Uterus (tissue), 2 donors: ENCODE data around the gene ZPLD1.

Experiments used
- CTCF ChIP-seq, 4 experiments: fragments of 200-600 bp in 2 of 4; fragments of 450-650 bp in 2 of 4; sonication (generic) in 2 of 4; IDR thresholded peaks; one replicate each; pipeline ENCODE4 v1.5.1; 2016 to 2019; ENCODE audit warnings: antibody characterized with exemption in 4 of 4, mild to moderate bottlenecking in 2 of 4, moderate library complexity in 1 of 4
- POLR2A ChIP-seq, 2 donors: fragments of 450-650 bp; IDR thresholded peaks; one replicate each; pipeline ENCODE4 v1.6.1; 2016; ENCODE audit warnings: antibody characterized with exemption in 2 of 2, mild to moderate bottlenecking in 1 of 2, moderate library complexity in 1 of 2

DNA sequence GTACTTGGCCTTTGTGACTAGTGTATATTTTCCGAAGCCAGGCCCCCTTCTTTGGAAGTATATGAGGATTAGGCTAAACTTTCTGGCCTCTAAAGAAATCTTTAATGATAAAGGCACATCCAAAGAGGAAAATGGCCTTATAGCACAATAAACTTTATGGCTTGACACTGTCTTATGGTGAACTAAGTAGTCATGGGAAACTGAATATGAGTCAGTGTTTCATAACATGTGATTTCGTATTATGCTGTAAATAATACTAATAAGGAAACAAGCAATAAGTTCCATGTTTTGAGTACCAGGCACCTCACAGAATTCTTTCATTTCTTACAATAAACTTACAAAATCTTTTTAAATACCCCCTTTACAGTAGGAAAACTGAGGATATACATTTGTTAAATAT, 8.2 kb downstream of the ZPLD1 start:
- TF ChIP-seq CTCF (IDR thresholded peaks at IDR 0.05) (no peak), POLR2A (IDR thresholded peaks at IDR 0.05) (no peak)
